ENCODE results near the gene NPIPB8.
"Not testable (repeated sequence)": the region's sequence is repeated elsewhere in the genome, so short reads cannot be mapped to it uniquely, and the experiment has no call there.

Gene NPIPB8

DNA sequence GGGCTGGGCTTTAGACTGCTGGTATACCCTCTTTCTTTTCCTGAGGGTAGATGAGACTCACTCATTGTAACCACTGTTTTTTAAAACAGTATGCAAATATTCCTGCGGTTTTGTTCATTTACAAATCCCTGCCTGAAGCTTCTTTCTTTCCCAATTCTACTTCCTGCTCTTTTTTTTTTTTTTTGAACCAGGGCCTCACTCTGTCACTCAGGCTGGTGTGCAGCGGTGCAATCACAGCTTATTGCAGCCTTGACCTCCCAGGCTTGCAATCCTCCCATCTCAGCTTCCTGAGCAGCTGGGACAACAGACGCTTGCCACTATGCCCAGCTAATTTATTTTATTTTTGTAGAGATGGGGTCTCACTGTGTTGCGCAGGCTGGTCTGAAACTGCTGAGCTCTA is 20.0 kb upstream of the NPIPB8 start:
- no peak for DNase-seq (ENCODE audit: low read depth)
- no peak overlapping the region for H3K4me3 ChIP-seq (ENCODE audit: control insufficient read depth, low read depth, low read length)
- TF ChIP-seq, protein P1, sequence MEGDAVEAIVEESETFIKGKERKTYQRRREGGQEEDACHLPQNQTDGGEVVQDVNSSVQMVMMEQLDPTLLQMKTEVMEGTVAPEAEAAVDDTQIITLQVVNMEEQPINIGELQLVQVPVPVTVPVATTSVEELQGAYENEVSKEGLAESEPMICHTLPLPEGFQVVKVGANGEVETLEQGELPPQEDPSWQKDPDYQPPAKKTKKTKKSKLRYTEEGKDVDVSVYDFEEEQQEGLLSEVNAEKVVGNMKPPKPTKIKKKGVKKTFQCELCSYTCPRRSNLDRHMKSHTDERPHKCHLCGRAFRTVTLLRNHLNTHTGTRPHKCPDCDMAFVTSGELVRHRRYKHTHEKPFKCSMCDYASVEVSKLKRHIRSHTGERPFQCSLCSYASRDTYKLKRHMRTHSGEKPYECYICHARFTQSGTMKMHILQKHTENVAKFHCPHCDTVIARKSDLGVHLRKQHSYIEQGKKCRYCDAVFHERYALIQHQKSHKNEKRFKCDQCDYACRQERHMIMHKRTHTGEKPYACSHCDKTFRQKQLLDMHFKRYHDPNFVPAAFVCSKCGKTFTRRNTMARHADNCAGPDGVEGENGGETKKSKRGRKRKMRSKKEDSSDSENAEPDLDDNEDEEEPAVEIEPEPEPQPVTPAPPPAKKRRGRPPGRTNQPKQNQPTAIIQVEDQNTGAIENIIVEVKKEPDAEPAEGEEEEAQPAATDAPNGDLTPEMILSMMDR (conservative IDR thresholded peaks at IDR 0.05; ENCODE audit: control insufficient read depth, insufficient read depth, low read depth, low read length): no peak

DNA sequence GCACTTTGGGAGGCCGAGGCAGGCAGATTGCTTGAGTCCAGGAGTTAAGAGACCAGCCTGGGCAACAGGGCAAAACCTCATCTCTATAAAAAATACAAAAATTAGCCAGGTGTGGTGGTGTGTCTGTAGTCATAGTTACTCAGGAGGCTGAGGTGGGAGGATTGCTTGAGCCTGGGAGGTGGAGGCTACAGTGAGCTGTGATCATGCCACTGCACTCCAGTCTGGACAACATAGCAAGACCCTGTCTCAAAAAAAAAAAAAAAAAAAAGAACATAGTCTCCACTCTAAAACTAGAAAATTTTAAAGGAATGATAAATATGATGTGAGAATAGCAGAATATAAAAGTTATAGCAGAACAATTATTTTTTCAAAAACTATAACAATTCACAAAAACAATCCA is 17.5 kb upstream of the NPIPB8 start:
- not testable (repeated sequence) for H3K4me3 ChIP-seq (ENCODE audit: control insufficient read depth, low read depth, low read length); DNase-seq (ENCODE audit: low read depth)

DNA sequence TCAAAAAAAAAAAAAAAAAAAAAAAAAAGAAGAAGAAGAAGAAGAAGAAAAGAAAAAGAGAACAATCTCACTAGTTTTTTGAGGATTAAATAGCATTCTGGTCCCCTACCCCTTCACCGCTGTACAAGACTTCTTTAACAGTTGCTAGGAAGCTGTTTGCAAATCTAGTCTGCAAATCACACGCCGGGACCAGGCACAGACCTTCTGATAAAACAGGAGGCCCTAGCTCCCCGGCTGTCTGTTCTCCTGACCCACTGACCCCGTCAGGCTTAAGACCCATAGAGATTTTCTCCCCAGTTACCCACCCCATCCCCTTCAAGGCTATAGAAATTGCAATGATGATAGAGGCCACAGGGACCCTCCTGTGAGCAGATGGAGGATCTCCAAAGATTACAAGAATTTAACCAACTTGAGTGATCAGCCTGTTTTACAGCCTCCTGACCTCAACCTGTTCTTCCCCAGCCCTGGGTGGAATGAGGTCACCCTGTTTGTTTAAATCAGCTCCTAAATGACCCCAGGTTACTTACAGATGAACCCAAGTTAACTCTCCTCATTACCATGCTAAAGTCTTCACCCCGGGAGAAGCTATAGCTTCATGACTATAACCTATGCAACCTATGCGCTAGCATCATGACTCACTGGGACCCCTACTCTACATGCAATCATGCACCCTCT is 16.2 kb upstream of the NPIPB8 start:
- TF ChIP-seq, protein P1 (conservative IDR thresholded peaks at IDR 0.05; ENCODE audit: control insufficient read depth, insufficient read depth, low read depth, low read length): no peak

DNA sequence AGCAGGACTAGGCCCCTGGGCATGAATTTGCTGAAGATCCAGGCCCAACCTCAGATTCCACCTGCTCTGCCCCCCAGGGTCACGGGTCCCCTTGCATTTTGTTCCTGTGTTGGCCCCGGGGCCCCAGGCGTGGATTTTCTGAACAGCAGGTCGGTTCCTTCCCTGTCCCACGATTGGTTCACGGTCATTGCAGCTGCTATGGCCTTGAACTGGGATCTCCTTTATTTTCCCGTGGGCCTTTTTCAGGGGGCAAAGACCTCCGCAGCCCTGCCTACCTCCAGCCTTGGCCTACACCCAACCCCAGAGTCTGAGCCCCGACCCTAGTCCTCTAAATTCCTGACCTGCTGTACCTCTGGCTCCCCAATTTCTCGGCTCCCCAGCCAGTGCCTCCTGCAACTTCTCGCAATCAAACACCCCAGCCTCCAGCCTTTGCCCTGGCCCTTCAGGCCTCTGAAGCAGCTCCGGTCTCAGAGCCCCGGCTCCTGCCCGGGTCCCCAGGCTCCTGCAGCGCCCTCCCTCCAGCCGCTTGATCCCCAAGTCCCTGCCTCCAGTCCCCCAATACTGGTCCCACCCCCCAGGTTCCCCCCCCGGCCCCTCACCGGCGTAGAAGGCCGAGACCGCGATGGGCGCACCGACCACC is 15.2 kb upstream of the NPIPB8 start:
- not testable (repeated sequence) for H3K4me3 ChIP-seq (ENCODE audit: control insufficient read depth, low read depth, low read length)

More for the DNA sequence above, 16.2 kb upstream of the NPIPB8 start:
- no peak overlapping the region for H3K4me3 ChIP-seq (ENCODE audit: control insufficient read depth, low read depth, low read length)
- no peak for DNase-seq (ENCODE audit: low read depth)

DNA sequence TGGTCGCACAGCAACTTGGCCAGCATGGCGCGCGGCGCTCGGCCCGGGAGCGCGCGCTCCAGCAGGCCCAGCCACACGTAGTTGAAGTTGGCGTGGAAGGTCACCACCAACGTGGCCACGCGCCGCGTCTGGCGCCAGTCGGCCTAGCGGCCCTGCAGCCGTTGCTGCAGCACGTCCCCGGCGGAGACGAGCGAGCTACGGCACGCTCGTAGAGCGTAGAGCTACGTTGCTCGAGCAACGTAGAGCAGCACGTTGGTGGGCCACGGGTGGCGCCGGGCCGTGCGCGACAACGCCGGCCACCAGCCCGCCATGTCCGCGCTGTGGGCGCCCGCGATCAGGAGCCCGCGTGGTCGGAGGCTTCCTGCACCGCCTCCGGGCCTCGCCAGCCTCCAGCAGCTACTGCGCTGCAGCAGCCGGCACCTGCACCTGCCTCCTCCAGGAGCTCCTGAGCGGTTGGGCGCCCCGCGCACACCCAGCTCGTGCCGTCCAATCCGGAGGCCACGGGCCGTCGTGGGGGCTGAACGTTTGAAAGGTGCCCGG is 14.6 kb upstream of the NPIPB8 start:
- DNase-seq (ENCODE audit: low read depth): no peak
- H3K4me3 ChIP-seq (ENCODE audit: control insufficient read depth, low read depth, low read length): no peak overlapping the region
- TF ChIP-seq, protein P1 (conservative IDR thresholded peaks at IDR 0.05; ENCODE audit: control insufficient read depth, insufficient read depth, low read depth, low read length): no peak

More for the DNA sequence above, 15.2 kb upstream of the NPIPB8 start:
- DNase-seq (ENCODE audit: low read depth): not testable (repeated sequence)

DNA sequence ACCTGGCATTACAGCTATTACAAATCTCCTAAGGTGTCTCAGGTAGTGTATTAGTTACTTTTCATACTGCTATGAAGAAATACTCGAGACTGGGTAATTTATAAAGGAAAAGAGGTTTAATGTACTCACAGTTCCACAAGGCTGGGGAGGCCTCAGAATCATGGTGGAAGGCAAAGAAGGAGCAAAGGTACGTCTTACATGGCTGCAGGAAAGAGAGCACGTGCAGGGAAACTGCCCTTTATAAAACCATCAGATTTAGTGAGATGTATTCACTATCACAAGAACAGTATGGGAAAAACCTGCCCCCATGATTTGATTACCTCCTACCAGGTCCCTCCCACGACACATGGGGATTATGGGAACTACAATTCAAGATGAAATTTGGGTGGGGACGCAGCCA is 7.0 kb upstream of the NPIPB8 start:
- not testable (repeated sequence) for DNase-seq (ENCODE audit: low read depth); H3K4me3 ChIP-seq (ENCODE audit: control insufficient read depth, low read depth, low read length)

DNA sequence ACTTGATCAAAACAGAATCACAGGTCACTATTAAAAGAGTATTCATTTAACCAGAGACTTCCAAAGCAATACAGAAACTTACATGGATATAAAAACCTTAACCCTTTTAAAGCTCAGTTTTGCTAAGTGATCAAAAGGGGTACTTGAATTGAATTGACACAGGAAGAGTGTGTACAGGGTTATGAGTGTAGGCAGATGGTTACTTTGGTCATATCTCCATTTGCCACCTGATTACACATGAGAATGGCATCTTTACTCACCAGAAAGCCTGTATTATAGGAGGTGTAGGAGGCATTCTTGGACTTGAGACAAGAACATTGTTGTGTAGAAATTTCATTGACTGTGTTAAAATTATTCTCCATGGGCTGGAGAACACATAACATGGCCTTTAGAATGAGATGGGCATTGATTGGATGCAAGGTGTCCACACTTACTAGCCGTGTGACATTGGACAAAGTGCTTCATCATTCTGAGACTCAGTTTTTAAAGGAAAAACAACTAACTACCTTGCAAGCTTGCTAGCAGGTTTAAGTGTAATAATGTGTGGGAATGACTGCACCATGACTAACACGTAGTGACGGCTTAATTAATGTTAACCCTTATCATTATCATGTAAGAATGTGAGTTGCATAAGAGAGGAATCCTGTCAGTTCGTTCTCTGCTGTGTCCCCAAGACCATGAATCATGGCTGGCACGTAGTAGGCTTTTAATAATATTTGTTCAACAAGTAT is 1.6 kb upstream of the NPIPB8 start:
- peak; percentile 84 for DNase-seq (ENCODE audit: low read depth)
- not testable (repeated sequence) for H3K4me3 ChIP-seq (ENCODE audit: control insufficient read depth, low read depth, low read length)

DNA sequence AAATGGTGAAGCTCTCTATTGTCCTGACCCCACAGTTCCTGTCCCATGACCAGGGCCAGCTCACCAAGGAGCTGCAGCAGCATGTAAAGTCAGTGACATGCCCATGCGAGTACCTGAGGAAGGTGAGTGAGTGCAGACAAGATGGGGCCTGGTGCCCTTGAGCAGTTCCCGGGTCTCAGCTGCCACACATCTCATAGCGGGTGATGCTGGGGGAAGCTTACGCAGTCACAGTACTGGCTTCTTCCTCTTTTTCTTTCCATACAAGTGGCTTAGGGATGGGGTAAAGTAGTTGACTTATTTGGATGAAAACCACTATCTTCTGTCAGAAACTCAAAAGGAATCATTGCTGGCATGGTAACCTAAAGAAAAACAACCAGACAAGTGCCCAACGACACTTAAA is 494 bp downstream of the NPIPB8 start:
- not testable (repeated sequence) for DNase-seq (ENCODE audit: low read depth)

DNA sequence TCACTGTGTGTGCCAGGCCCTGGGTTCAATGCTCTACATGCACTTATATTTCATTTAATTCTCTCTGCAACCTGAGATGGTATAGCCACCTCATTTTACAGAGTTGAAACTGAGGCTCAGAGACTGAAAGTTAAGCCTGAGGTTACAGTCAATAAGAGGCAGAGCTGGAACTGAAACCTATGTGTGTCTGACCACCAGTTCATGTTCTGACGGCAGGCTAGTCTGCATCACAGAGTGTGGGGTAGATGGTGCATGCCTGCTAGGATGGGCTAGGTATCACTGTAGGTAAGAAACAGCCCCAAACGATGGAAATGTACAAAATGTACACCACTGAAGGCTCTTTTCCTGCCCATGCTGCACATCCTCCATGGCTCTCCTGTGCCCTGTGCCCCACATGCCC is 2.1 kb downstream of the NPIPB8 start:
- not testable (repeated sequence) for DNase-seq (ENCODE audit: low read depth); H3K4me3 ChIP-seq (ENCODE audit: control insufficient read depth, low read depth, low read length)

More for the DNA sequence above, 494 bp downstream of the NPIPB8 start:
- H3K4me3 ChIP-seq (ENCODE audit: control insufficient read depth, low read depth, low read length): not testable (repeated sequence)

DNA sequence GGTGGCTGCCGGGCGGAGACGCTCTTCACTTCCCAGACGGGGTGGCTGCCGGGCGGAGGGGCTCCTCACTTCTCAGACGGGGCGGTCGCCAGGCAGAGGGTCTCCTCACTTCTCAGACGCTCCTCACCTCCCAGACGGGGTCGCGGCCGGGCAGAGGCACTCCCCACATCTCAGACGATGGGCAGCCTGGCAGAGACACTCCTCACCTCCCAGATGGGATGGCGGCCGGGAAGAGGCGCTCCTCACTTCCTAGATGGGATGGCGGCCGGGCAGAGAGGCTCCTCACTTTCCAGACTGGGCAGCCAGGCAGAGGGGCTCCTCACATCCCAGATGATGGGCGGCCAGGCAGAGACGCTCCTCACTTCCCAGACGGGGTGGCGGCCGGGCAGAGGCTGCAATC is 28.4 kb downstream of the NPIPB8 start:
- DNase-seq (ENCODE audit: low read depth); H3K4me3 ChIP-seq (ENCODE audit: control insufficient read depth, low read depth, low read length): not testable (repeated sequence)

DNA sequence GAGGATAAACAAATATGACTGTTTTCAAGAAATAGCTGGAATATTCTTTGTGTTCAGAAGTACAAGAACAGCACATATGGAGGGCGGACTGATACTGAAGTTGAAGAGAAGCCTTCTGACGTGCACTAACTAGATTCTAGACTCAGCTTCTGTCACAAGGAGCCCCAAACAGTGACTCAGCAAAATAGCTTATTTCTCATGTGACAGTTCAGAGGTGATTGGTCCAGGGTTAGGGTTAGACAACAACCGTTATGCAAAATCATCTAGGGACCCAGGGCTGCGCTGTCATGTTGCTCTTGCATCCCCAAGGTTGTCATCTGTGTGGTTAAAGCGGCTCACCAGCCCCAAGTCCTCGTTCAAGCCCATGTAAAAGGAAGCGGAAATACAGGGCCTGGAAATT is 29.6 kb downstream of the NPIPB8 start:
- not testable (repeated sequence) for DNase-seq (ENCODE audit: low read depth); H3K4me3 ChIP-seq (ENCODE audit: control insufficient read depth, low read depth, low read length)

DNA sequence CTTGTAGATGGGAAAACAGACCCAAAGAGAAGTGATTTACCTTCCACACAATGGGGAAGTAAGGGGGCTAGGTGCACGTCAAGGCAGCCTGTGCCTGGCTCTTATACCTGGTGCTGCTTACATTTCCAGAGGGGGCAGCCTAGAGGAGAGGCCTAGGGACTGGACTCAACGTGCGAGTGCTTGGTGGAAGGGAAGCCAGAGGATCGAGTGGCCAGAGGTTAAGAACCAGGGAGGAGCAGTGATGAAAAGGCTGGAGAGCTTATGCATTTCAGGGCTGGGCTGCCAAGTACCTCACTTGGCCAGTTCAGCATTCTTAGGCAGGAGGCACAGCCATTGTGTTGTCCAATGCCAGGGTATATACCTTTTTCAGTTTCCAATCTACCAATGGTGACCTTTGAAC is 30.3 kb downstream of the NPIPB8 start:
- not testable (repeated sequence) for H3K4me3 ChIP-seq (ENCODE audit: control insufficient read depth, low read depth, low read length); DNase-seq (ENCODE audit: low read depth)

DNA sequence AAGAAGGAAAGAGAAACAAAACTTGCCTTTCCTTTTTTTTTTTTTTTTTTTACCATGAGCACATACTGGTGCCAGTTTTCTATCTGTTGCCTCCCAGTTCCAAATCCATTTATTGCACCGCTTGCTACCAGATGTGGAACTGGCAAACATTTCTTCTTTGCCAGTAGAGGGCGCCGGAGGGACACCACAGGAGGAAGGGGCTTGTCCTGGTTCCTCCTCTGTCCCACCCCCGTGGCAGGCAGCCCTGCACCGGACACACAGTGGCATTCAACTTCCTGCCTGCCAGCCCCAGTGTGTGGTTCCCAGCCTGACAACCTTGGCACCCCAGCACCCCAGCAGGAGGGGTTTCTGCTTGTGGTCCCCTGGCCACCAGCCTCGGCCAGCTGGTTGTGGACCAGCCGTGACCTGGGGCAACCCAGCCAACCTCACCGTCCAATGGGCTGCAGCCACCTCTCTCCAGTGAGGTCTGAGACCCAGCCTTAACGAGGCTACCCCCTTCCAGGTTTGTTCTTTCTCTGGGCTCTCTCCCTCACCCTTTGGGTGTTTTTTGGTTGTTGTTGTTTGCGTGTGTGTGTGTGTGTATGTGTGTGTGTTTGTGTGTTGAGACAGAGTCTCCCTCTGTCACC is 50.6 kb downstream of the NPIPB8 start:
- H3K4me3 ChIP-seq (ENCODE audit: control insufficient read depth, low read depth, low read length); DNase-seq (ENCODE audit: low read depth): not testable (repeated sequence)

DNA sequence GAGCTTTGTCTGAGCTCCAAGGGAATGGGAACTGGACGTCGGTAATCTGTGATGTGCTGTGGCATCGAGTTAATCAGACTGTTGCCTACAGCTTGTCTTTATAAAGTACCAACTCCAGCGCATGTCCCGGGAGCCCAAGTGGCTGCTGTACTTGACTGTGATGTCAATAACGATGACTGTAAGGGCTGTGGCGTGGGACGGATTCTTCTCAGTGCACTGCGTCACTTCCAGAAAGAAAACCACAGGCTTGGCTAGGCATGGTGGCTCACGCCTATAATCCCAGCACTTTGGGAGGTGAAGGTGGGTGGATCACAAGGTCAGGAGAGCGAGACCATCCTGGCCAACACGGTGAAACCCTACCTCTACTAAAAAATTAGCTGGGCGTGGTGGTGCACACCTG is 51.6 kb downstream of the NPIPB8 start:
- DNase-seq (ENCODE audit: low read depth); H3K4me3 ChIP-seq (ENCODE audit: control insufficient read depth, low read depth, low read length): not testable (repeated sequence)

Measured in fibroblast of mammary gland (primary cell).